GDM1 (cell line): ENCODE data around the gene PCLO.
"Not testable (repeated sequence)": the region's sequence is repeated elsewhere in the genome, so short reads cannot be mapped to it uniquely, and the experiment has no call there.

Experiments
- DNase-seq: peaks from one replicate; lab custom pipeline; 2025; lab: John Stamatoyannopoulos, UW

Gene PCLO

GRCh38 chr7:83130623-83131545 is 31.8 kb downstream of the PCLO start:
- no peak for DNase-seq

- no peak for DNase-seq
Measured at GRCh38 chr7:83130191-83130590, 32.5 kb downstream of the PCLO start.

DNA sequence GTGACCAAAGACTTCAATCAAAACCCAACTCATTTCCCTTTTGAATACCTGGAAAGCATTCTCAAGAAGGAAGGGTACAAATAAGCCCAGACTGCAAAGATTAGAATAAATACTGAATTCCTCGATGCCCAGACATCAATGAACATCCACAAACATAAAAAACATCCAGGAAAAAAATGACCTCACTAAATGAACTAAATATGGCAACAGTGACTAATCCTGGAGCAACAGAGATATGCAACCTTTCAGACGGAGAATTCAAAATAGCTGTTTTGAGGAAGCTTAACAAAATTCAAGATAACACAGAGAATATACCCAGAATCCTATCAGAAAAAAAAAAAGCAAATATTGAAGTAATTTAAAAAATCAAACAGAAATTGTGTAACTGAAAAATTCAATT is 43.2 kb downstream of the PCLO start:
- no peak for DNase-seq

GRCh38 chr7:83119026-83119382 is 43.7 kb downstream of the PCLO start:
- no peak for DNase-seq

GRCh38 chr7:83118347-83119025 is 44.2 kb downstream of the PCLO start:
- DNase-seq: no peak

GRCh38 chr7:83117466-83117865 is 45.2 kb downstream of the PCLO start:
- no peak for DNase-seq

DNA sequence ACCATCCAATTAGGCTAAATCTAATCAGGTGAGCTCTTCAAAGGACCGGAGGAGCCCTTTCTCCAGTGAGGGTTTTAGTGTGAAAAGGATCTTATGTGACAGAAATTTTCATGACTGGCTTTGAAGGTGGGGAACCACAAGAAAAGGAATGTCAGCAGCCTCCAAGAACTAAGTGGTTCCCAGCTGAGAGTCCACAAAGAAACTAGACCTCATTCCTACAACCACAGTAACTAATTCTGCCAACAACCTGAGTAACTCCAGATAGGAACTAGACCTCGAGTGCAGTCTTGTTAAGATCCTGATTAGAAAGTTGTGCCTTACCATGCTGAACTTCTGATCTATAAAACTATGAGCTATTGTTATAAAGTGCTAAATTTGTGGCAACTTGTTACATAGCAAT is 51.3 kb downstream of the PCLO start:
- no peak for DNase-seq

DNA sequence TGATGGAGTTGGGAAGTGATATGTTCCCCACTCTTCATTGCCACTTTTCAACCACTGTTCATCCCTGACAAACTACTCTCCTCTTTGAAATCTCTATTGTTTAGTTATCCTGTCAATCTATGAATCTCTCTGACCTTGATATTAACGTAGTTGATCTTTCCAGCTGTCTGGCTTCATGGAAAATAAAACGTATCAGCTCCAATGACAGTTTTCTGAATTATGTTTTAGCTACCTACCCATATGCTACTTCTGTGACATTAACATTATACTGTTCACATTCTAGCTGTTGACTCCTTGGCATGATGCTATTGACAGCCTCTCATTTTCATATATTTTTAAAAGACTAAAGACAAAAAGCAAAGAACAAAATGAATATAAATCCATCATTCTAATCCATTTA is 53.3 kb downstream of the PCLO start:
- DNase-seq: no peak

- no peak for DNase-seq
Measured at GRCh38 chr7:83105948-83106347, 56.7 kb downstream of the PCLO start.

- DNase-seq: no peak
Measured at GRCh38 chr7:83105063-83105462, 57.6 kb downstream of the PCLO start.

DNA sequence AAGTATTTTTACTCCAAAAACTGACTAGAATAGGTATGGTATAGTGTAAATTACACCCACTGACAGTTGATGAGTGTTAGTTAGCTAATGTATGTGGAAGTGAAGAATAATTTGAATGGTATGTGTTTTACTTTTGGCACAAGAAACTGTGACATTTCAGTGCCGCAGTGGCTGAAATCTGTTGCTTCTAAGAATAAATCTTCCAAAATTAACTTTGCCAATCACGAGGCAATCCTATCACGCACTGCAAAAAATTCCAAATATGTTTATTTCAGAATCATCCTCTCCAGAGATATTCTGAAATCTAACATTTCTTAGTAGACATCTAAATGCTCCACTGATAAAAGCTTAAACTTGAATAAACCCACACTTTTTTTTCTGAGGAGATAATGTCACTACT is 61.2 kb downstream of the PCLO start:
- no peak for DNase-seq

DNA sequence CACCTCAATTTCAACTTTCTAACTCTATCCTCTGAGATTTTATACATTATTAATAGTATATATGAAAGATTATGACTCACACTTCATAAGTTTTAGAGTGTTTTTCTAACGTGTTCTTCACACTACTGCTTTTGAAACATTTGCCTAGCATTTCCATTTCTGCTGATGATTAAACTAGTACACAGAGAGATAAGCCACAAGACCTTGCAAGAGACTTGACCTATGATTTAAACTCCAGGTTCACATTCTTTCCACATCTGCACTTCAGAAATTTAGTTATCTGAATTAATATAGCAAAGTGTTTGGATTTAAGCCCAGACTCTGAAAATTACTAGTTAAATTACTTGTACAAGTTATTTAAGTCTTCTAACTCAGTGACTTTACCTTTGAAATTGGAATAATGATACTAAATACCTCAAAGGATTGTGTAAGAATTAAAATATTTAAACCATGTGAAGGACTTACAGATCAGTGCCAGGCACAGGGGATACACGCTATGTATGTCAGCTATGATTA is 66.6 kb downstream of the PCLO start:
- DNase-seq: no peak

DNA sequence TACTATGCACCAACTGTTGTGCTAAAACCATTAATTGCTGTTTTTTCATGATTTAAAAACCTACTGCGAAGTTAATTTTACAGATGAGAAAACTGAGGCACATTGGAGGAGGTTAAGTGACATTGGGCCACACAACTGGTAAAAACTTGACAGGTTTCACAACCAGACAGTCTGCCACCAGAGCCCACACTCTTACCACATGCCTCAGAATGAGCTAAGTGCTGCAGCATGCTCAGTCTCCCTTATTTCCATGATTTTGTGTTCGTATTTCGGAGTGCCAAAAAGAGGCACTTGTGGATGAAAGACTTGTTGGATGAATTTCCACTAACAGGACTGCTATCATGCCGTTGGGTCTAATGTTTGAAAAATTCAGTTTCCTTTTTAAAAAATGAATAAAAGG is 77.4 kb downstream of the PCLO start:
- no peak for DNase-seq

DNA sequence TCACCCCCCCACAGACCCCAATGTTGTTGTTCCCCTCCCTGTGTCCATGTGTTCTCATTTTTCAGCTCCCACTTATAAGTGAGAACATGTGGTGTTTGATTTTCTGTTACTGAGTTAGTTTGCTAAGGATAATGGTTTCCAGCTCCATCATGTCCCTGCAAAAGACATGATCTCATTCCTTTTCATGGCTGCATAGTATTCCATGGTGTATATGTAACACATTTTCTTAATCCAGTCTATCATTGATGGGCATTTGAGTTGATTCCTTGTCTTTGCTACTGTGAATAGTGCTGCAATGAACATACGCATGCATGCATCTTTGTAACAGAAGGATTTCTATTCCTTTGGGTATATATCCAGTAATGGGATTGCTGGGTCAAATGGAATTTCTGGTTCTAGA is 82.8 kb downstream of the PCLO start:
- DNase-seq: not testable (repeated sequence)

- DNase-seq: no peak
Measured at GRCh38 chr7:83077328-83077727, 85.4 kb downstream of the PCLO start.

DNA sequence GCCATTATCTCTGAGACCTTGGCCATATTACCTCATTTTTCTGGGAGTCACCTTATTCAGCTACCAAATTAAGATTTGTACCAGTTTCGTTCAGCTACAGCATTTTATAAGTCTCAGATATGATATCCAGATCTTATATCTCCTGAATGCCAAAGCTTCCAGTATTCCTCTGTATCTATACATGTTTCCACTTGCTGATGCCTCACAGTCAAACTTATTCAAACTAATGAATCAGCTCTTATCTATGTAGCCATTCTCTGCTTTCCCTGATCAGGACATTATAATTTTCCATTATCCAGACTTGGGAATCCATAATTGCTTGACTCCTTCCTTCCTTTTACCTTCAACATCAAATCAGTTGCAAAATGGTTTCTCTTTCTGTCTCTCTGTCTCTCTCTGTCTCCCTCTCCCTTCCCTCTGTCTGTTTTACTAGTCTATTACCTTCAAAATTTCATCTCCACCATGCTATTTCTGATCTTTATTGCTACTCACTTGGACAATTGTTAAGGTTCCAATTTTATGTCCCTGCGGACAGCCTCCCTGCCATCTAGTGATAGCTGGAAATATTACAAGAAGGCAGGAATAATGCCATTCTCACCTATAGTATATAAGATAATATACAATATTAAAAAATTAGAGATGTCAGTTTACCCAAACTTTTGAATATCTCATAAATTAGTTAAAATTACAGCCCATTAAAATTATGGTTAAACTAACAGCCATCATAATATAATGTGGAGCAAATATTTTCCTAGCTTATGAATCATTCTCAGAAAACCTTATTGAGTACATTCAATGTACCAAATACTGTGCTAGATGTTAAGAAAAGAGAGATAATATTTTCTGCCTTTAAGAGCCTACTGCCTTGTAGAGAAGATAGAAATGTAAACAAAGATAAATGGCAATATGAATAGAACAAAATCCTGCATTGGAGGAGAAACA is 89.8 kb downstream of the PCLO start:
- no peak for DNase-seq

- DNase-seq: no peak
Measured at GRCh38 chr7:83065714-83066113, 97.0 kb downstream of the PCLO start.

GRCh38 chr7:83060218-83060617 is 102.5 kb downstream of the PCLO start:
- DNase-seq: no peak

DNA sequence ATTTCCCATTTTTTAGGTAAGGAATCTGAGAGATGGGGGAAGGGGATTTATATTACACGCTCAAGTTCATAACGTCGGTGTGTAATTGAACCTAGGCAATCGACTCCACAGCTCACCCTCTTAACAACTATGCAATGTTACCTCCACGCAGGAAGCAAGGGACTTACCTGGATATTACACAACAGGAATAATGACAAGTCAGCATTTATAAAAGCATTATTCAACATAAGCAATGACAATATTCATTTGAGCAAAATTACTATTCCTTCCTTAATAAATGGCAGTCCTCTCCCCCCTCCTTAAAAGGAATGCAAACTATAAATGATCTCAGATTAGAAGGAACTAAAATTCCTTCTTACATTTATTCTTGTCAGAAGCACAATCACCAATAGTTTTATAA is 104.0 kb downstream of the PCLO start:
- DNase-seq: no peak

GRCh38 chr7:83055197-83055596 is 107.5 kb downstream of the PCLO start:
- DNase-seq: no peak

- DNase-seq: no peak
Measured at GRCh38 chr7:83054472-83054871, 108.2 kb downstream of the PCLO start.

- no peak for DNase-seq
Measured at GRCh38 chr7:83053965-83054364, 108.7 kb downstream of the PCLO start.
